GM23338 (cell line): ENCODE measurements around the gene KCNT2. TPM values are rescaled to one million over a fixed set of nuclear protein-coding genes. Genes with fewer than 3 reads are reported as not detected.

Source experiments
- CREB1 ChIP-seq: fragments of 250-450 bp; sonication (Bioruptor Pico); IDR thresholded peaks from 2 replicates; pipeline ENCODE4 v1.5.0; 2020; ENCODE audit warnings: low read depth, mild to moderate bottlenecking, moderate library complexity
- ETS1 ChIP-seq: IDR thresholded peaks from 2 replicates; pipeline ENCODE4 v1.6.1; 2016; ENCODE audit warnings: antibody characterized with exemption
- EZH2 ChIP-seq: fragments of 200-600 bp; sonication (generic); IDR thresholded peaks from one replicate; pipeline ENCODE4 v1.8.0; 2017; ENCODE audit warnings: antibody characterized with exemption, mild to moderate bottlenecking, low read depth; ENCODE audit not compliant: unreplicated experiment
- EZH2phosphoT487 ChIP-seq: fragments of 200-600 bp; sonication (generic); IDR thresholded peaks from one replicate; pipeline ENCODE4 v1.8.1; 2018; ENCODE audit warnings: antibody characterized with exemption; ENCODE audit not compliant: unreplicated experiment
- JUNB ChIP-seq: IDR thresholded peaks from one replicate; pipeline ENCODE4 v1.6.1; 2016; ENCODE audit warnings: antibody characterized with exemption; ENCODE audit not compliant: unreplicated experiment
- NANOG ChIP-seq: IDR thresholded peaks from 2 replicates; pipeline ENCODE4 v1.6.1; 2016; ENCODE audit warnings: antibody characterized with exemption, borderline replicate concordance
- POLR2AphosphoS5 ChIP-seq: IDR thresholded peaks from 2 replicates; pipeline ENCODE4 v1.6.1; 2016; ENCODE audit warnings: antibody characterized with exemption, low read depth
- REST ChIP-seq: IDR thresholded peaks from one replicate; pipeline ENCODE4 v1.6.1; 2018; ENCODE audit warnings: antibody characterized with exemption; ENCODE audit not compliant: unreplicated experiment
- STAT1 ChIP-seq: IDR thresholded peaks from one replicate; pipeline ENCODE4 v1.6.1; 2016; ENCODE audit warnings: antibody characterized with exemption; ENCODE audit not compliant: unreplicated experiment
- ZNF114 ChIP-seq: fragments of 250-450 bp; sonication (Bioruptor Pico); IDR thresholded peaks from 2 replicates; pipeline ENCODE4 v1.5.0; 2020; ENCODE audit warnings: mild to moderate bottlenecking, moderate library complexity
- ZNF462 ChIP-seq: fragments of 250-450 bp; sonication (Bioruptor Pico); IDR thresholded peaks from 2 replicates; pipeline ENCODE4 v1.5.0; 2020; ENCODE audit warnings: mild to moderate bottlenecking, moderate library complexity
- polyA plus RNA-seq: library from polyadenylated mRNA; unstranded; fragments of >200 nt; fragmentation: Nextera tagmentation; extraction: Ambion mirVana; gene quantifications from 2 replicates; pipeline ENCODE4 v1.2.1, GENCODE V29; 2016
- total RNA-seq: library from RNA; depleted of rRNA; stranded (reverse); fragments of >200 nt; shearing (Covaris generic); gene quantifications from 2 replicates; pipeline ENCODE4 v1.2.3, GENCODE V29; 2014

Gene KCNT2
- total and polyA plus RNA-seq, 2 experiments from 2014 or later = 5.4 to 13.4 TPM

GRCh38 chr1:196442366-196442765 lies 165.9 kb downstream of the KCNT2 start (continued):
- TF ChIP-seq ZNF462 (no peak), POLR2AphosphoS5 (no peak), NANOG (no peak), EZH2phosphoT487 (no peak), CREB1 (CRISPR knock-in tag) (no peak), STAT1 (no peak), EZH2 (no peak), ETS1 (no peak), JUNB (no peak), ZNF114 (no peak), REST (no peak)
